GM18505 (cell line): ENCODE measurements around the gene USP49.

Experiments used
- ATAC-seq: cut with Tn5 transposase; IDR thresholded peaks from one replicate; pipeline ENCODE4 v1.9.1; 2021; ENCODE audit not compliant: unreplicated experiment
- POLR2A ChIP-seq: IDR thresholded peaks from 4 replicates; pipeline ENCODE4 v1.6.1; 2011; ENCODE audit warnings: borderline replicate concordance; ENCODE audit not compliant: insufficient read depth, insufficient read length; ENCODE audit errors: extremely low read depth

Gene USP49

DNA sequence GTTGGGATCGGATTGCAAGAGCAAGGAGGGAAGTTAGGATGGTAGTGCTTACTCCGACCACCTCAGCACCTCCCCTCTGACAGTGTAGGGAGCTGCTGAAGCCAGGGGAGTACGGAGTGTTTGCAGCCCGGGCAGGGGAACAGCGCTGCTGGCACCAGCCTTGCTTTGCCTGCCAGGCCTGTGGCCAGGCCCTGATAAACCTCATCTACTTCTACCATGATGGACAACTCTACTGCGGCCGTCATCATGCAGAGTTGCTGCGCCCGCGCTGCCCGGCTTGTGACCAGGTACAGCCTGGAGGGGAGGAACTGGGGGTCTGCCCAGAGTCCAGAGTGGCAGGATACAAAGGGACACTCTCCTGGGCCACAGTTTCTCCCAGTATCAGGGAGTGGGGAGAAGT, 109.9 kb downstream of the USP49 start:
- no peak for TF ChIP-seq POLR2A
- no peak for ATAC-seq

GRCh38 chr6:41784581-41785171, 110.5 kb downstream of the USP49 start:
- no peak for TF ChIP-seq POLR2A
- ATAC-seq = no peak

DNA sequence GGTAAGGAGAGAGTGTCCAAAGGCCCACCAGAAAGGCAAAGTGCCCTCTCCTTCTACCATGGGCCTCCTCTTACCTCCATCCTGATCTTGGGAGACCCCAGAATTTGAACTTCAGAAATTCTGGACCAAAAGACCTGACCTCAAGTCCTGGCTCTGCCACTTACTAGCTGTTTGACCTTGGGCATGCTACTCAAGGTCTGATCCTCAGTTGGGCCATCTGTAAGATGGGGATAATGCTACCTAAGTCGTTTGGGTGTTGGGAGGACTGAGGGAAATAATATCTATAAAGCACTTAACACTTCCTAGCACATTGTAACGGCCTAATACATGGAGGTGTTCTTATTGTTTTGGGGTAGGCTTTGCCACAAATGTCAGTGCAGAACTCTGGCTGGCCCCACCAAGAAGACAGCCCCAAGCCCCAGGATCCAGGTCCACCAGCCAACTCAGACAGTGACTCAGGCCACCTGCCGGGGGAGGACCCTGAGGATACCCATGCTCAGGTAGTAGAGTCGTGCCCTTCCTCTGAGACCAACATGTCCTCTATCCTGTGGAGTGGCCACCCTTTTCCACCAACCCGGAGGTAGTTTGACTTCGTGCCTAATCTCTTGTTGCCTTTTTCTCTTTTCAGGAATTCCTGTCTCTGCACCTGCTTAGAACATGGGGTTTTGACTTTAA, 111.9 kb downstream of the USP49 start:
- no peak for ATAC-seq
- TF ChIP-seq POLR2A = no peak

- TF ChIP-seq POLR2A = no peak
- ATAC-seq = no peak
These were observed 113.8 kb downstream of the USP49 start for GRCh38 chr6:41781366-41781730.

DNA sequence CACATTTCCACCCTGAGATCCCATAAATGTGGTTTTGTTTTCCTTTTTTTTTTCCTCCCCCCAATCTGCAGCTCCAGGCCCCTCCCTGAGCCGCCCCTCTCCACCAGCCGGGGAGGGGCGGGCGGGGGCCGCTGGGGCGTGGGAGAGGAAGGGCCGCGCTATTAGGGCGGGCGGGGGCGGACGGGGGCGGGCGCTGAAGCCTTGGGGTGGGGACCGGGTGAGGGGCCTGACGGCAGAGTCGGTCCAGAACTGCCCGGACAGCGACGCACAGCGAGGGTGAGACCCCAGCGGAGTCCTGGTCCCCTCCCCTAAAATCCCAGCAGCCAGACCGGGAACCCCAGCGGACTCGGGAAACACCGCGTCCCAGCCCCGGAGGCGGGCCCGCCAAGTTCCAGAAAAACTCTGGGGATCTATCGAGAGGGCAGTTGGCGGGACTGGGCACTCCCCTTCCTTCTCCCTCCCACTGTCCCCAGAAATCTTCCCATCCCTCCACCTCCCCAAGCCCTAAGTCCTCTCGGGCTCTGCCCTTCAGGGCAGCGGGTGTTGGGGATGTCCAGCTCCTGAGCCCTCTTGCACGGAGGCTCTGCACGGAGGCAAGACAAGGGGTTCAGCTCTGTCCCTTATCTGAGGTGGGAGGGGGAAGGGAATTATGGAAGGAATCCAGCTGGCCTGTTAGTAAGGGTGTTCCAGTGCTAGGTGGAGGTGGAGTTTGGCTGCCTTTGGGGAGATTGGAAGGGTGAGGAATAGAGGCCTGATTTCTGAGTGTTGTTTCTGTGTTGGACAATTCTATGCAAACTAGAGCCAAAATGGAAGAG, 114.4 kb downstream of the USP49 start, which contains the start of gene PRICKLE4:
PRICKLE4 (plus strand) TSS at position 232 of the 815 bp plus-strand sequence. CDS start 2,692 bp downstream, outside the sequence.
- no peak for ATAC-seq

DNA sequence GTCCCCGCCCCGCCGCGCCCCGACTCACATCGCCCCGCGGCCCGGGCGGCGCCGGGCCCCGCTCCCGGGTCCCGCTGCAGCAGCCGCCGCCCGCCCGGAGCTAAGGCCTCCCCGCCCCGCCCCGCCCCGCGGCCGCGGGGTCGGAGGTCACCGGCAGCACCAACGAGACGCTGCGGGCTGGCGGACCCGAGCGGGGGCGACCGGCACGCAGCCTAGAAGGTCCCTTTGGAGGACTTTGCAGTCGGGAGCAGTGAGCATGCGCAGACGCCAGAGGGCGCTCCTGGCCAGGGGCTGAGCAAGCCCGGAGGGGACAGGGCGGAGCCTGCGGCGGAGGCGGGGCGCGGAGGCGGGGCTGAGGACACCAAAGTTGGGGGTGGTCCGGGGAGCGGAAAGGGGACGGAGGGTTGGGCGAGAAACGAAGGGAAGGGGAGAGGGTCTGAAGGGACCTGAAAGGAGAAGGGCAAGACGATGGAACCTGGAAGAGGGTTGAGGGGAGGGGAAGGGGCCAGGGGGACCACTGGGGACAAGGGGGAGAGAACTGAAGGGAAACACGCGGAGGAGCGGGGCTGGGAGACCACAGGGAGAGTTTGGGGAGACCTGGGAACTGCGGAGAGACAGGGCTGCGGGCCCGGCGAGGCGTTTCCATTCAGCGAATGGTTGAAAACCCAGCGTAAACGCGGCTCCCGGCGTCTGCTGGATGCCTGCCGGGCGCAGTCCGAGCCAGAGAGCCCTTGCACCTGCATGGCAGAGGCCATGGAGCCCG, 115.2 kb downstream of the USP49 start, which contains the start of gene FRS3:
FRS3 (minus strand) TSS at position 113 of the 763 bp plus-strand sequence. CDS start 2,913 bp downstream, outside the sequence.
- ATAC-seq = peak; percentile 90
- TF ChIP-seq POLR2A = peak; percentile 43

More for the DNA sequence above, 114.4 kb downstream of the USP49 start, which contains the start of gene PRICKLE4:
- TF ChIP-seq POLR2A = no peak

- no peak for TF ChIP-seq POLR2A
- no peak for ATAC-seq
These were observed 115.8 kb downstream of the USP49 start for GRCh38 chr6:41779336-41779735.

GRCh38 chr6:41778895-41779294, 116.3 kb downstream of the USP49 start:
- no peak for ATAC-seq

DNA sequence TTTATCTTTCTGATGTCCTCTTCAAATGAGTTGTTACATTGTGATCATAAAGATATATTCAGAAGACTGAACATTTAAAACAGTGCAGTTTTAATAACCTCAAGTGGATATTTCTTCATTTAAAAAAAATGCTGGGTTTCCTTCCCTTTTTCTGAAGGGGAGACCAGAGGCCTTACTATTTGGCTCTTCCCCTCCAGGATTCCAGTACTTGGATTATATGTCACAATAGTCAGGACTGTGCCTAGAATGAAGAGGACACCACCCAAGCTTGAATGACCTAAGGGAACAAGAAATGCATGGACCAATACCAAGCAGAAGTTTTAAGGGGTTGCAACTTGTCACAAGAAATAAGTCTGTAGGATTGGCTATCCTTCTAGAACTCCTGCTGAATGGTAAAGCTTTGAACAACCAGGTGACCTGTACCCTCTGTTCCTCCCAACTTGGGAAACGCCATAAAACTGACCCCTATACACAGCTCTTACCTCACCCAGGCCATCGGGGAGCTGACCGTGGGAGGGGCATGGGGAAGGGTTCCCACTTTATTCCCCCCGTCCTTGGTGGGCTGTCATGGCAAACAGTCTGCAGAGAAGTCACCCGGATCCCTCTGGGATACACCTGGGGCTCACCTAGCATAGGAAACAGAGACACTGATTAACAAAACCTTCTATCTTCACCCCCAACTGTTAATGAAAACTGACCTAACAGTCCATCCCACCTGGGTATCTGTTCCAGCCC, 117.5 kb downstream of the USP49 start:
- TF ChIP-seq POLR2A = no peak

More at GRCh38 chr6:41778895-41779294, 116.3 kb downstream of the USP49 start:
- no peak for TF ChIP-seq POLR2A

GRCh38 chr6:41775293-41775882, 119.8 kb downstream of the USP49 start:
- no peak for ATAC-seq
- no peak for TF ChIP-seq POLR2A

More for the DNA sequence above, 117.5 kb downstream of the USP49 start:
- no peak for ATAC-seq

DNA sequence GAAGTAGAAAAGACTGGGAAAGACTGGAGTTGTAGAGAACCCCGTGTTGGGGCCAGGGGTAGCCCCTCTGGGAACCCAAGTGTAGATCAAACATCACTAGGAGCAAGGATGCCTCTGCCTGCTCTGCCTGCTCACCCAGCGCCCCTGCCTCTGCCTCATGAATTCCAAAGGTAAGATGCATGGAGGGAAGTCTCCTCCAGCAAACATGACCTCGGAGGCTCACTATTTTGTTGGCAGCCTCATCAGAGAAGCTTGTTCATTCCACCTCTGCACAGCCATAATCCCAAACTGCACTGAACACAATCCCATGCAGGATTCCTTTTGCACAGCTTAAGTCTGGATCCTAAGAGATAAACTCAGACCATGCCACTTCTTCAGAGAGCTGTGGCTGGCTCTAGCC, 120.3 kb downstream of the USP49 start:
- ATAC-seq = no peak
- TF ChIP-seq POLR2A = no peak
